PFSK-1 (cell line): Measurements from ENCODE around the gene NAALADL2.

Experiments used
- FOXP2 ChIP-seq: optimal IDR thresholded peaks from 2 replicates; pipeline ENCODE3; 2011; ENCODE audit warnings: borderline replicate concordance, control low read depth, inconsistent platforms; ENCODE audit not compliant: insufficient read depth; ENCODE audit errors: extremely low read length, extremely low read depth
- POLR2AphosphoS5 ChIP-seq: IDR thresholded peaks from 2 replicates; pipeline ENCODE4 v1.6.1; 2012; ENCODE audit warnings: low read depth, mild to moderate bottlenecking, control low read depth, low read length, moderate library complexity
- REST ChIP-seq, 2 experiments: IDR thresholded peaks; 2 replicates each; pipeline versions ENCODE4 v1.6.1 to v1.8.0; 2011 to 2012; ENCODE audit warnings: low read depth in 2 of 2, low read length in 2 of 2, control low read depth in 1 of 2, inconsistent platforms in 1 of 2, mild to moderate bottlenecking in 1 of 2, moderate library complexity in 1 of 2; ENCODE audit not compliant: insufficient read depth in 1 of 2
- SIN3A ChIP-seq: IDR thresholded peaks from 2 replicates; pipeline ENCODE4 v1.6.1; 2012; ENCODE audit warnings: mild to moderate bottlenecking, low read length, moderate library complexity, borderline replicate concordance; ENCODE audit not compliant: insufficient read depth
- TAF1 ChIP-seq: IDR thresholded peaks from 2 replicates; pipeline ENCODE4 v1.6.1; 2012; ENCODE audit warnings: low read length, control low read depth, borderline replicate concordance; ENCODE audit not compliant: insufficient read depth

Gene NAALADL2

GRCh38 chr3:175433026-175433674, 574.0 kb downstream of the NAALADL2 start:
- TF ChIP-seq FOXP2 = no peak
- TF ChIP-seq REST (IDR thresholded peaks at IDR 0.05; ENCODE audit: insufficient read depth in 1 of 2, low read depth in 2 of 2, low read length in 2 of 2) = no peak
- TF ChIP-seq POLR2AphosphoS5 = no peak
- TF ChIP-seq TAF1 = no peak
- TF ChIP-seq SIN3A = no peak

- no peak for TF ChIP-seq TAF1
- no peak for TF ChIP-seq SIN3A
Measured at GRCh38 chr3:175434561-175434960, 575.4 kb downstream of the NAALADL2 start.

GRCh38 chr3:175443682-175444081, 584.5 kb downstream of the NAALADL2 start:
- no peak for TF ChIP-seq SIN3A
- TF ChIP-seq POLR2AphosphoS5 = no peak
- TF ChIP-seq FOXP2 = no peak
- TF ChIP-seq TAF1 = no peak
- TF ChIP-seq REST (IDR thresholded peaks at IDR 0.05; ENCODE audit: insufficient read depth in 1 of 2, low read depth in 2 of 2, low read length in 2 of 2) = no peak

- TF ChIP-seq TAF1 = no peak
- no peak for TF ChIP-seq SIN3A
- no peak for TF ChIP-seq REST (IDR thresholded peaks at IDR 0.05; ENCODE audit: insufficient read depth in 1 of 2, low read depth in 2 of 2, low read length in 2 of 2)
- no peak for TF ChIP-seq FOXP2
- TF ChIP-seq POLR2AphosphoS5 = no peak
Measured at GRCh38 chr3:175445741-175446140, 586.6 kb downstream of the NAALADL2 start.

- TF ChIP-seq TAF1 = no peak
- TF ChIP-seq REST (IDR thresholded peaks at IDR 0.05; ENCODE audit: insufficient read depth in 1 of 2, low read depth in 2 of 2, low read length in 2 of 2) = no peak
- no peak for TF ChIP-seq FOXP2
- TF ChIP-seq SIN3A = no peak
- TF ChIP-seq POLR2AphosphoS5 = no peak
Measured at GRCh38 chr3:175447521-175447920, 588.4 kb downstream of the NAALADL2 start.
